Measurements from ENCODE around the gene PIK3CD.

DNA sequence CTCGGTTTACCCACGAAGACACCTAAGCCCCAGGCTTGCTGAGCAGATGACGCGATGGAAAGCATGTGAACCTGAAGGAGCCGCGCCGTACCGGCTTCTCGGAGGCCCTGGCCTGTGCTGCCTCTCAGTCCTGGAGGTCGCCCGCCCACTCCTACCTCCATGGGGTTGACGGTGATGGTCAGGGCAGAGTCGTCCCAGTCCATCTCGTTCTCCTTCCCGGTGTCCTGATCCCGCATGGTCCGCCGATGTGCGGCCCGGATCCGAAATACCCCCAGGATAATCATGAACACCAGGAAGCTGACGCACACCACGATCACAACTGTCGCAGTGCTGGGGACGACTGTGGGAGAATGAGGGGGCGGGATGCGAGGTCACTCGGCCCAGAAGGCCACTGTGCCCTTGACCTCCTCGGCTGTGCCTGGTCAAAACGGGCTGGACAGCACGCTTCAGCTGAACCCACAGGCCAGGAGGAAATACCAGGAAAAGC, 79.6 kb downstream of the PIK3CD start:
- TF ChIP-seq, protein P1, sequence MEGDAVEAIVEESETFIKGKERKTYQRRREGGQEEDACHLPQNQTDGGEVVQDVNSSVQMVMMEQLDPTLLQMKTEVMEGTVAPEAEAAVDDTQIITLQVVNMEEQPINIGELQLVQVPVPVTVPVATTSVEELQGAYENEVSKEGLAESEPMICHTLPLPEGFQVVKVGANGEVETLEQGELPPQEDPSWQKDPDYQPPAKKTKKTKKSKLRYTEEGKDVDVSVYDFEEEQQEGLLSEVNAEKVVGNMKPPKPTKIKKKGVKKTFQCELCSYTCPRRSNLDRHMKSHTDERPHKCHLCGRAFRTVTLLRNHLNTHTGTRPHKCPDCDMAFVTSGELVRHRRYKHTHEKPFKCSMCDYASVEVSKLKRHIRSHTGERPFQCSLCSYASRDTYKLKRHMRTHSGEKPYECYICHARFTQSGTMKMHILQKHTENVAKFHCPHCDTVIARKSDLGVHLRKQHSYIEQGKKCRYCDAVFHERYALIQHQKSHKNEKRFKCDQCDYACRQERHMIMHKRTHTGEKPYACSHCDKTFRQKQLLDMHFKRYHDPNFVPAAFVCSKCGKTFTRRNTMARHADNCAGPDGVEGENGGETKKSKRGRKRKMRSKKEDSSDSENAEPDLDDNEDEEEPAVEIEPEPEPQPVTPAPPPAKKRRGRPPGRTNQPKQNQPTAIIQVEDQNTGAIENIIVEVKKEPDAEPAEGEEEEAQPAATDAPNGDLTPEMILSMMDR (conservative IDR thresholded peaks at IDR 0.05), result no peak
- TF ChIP-seq EZH2 (IDR thresholded peaks at IDR 0.05; ENCODE audit: low read depth), result no peak

Data from PC-9 (cell line).